D721Med (cell line): ENCODE results near the gene ABCA8.

Experiments used
- DNase-seq: peaks from one replicate; pipeline ENCODE4 v3.0.0; 2011; ENCODE audit warnings: low spot score; ENCODE audit not compliant: insufficient read length
- FAIRE-seq: peaks from 2 replicates; lab custom pipeline; 2011; peaks lifted over from hg19 to GRCh38; lab: Jason Lieb, UNC
- CTCF ChIP-seq: IDR thresholded peaks from 2 replicates; pipeline ENCODE4 v1.5.1; 2012; ENCODE audit warnings: mild to moderate bottlenecking, control low read depth; ENCODE audit not compliant: insufficient read depth; ENCODE audit errors: missing control alignments

Gene ABCA8

GRCh38 chr17:68822719-68823289 is 132.4 kb downstream of the ABCA8 start:
- no peak for DNase-seq
- TF ChIP-seq CTCF: no peak

DNA sequence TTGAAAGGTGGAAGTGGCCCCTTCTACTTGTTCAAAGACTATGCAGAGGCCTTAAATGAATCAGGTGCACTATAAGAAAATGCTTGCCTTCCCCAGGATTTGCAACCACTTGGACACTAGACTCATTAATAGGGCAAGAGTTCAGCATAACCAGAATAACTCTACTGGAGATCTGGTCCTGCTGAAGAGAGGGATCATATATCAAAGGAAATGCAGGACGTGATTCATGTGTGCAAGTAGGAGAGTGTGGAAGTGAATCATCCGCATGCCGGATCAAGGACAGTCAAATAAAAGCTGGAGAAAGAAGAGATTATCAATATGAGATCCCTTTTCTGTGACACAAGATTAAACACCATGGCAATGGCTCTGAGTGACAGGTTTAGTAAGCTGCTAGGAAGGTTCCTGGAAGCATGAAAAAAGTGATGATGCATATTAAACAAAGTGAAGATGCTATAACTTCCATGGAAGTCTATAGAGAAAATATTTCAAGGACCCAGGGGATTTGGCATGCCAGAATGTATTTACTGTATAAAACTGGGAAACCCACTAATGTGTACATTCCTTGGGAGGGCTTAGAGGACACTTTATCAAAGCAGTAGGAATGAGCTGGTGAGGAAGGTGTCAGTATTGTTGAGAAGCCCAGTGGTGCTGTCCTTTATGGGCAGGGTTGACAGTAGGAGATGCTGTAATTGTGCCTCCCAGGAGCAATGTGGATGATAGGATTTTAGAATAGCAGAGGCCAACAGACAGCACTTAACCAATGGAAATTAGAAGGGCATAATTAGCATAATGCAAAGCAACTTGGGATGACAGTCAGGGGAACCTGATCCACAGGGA is 133.1 kb downstream of the ABCA8 start:
- DNase-seq (no peak), FAIRE-seq (no peak)
- TF ChIP-seq CTCF: no peak

More at GRCh38 chr17:68822719-68823289, 132.4 kb downstream of the ABCA8 start:
- no peak for FAIRE-seq

- no peak for TF ChIP-seq CTCF
- DNase-seq (no peak), FAIRE-seq (no peak)
These were observed 134.2 kb downstream of the ABCA8 start for GRCh38 chr17:68820825-68821481.

DNA sequence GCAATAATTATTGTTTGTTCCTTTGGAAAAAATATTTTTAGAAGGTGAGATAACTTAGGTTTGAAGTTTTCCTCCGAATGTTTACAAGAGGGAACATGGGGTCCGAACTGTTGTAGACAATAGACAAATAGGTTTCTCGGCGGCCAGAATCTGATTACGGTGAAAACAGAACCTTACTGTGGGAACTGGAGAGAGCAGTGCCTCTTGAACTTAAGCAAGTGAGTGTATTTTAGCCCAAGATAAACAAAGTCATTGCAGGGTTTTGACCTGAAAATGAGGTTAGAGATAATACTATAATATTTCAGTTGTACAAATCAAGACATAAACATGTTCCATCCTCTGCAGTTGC is 134.7 kb downstream of the ABCA8 start:
- DNase-seq (no peak), FAIRE-seq (no peak)
- no peak for TF ChIP-seq CTCF

- FAIRE-seq (no peak), DNase-seq (no peak)
- no peak for TF ChIP-seq CTCF
These were observed 135.7 kb downstream of the ABCA8 start for GRCh38 chr17:68819465-68819864.
